HepG2 (cell line): ENCODE measurements around the gene SH3GL1. TPM values are rescaled to one million over a fixed set of nuclear protein-coding genes. Genes with fewer than 3 reads are reported as not detected.
A peak's percentile ranks its signal among the peaks of the same experiment; 100 is the strongest.

Experiments used
- AHDC1 ChIP-seq: sonication (generic); formaldehyde crosslinking; IDR thresholded peaks from 2 replicates; pipeline ENCODE4 v1.5.1; 2020; ENCODE audit warnings: mild to moderate bottlenecking, missing genetic modification reagents, borderline replicate concordance
- CSRNP1 ChIP-seq: sonication (generic); formaldehyde crosslinking; IDR thresholded peaks from 2 replicates; pipeline ENCODE4 v1.8.1; 2023; ENCODE audit warnings: mild to moderate bottlenecking, missing genetic modification reagents
- DMTF1 ChIP-seq: sonication (generic); formaldehyde crosslinking; IDR thresholded peaks from 2 replicates; pipeline ENCODE4 v1.4.0; 2020; ENCODE audit warnings: mild to moderate bottlenecking, missing genetic modification reagents
- EED ChIP-seq: sonication (generic); formaldehyde crosslinking; IDR thresholded peaks from 2 replicates; pipeline ENCODE4 v1.5.0; 2020; ENCODE audit warnings: mild to moderate bottlenecking, missing genetic modification reagents
- FLYWCH1 ChIP-seq: sonication (generic); formaldehyde crosslinking; IDR thresholded peaks from 2 replicates; pipeline ENCODE4 v1.8.1; 2023; ENCODE audit warnings: mild to moderate bottlenecking, missing genetic modification reagents
- FOXK2 ChIP-seq: fragments of 450-650 bp; IDR thresholded peaks from 2 replicates; pipeline ENCODE4 v1.6.1; 2016
- HNRNPK ChIP-seq: fragments of 200-400 bp; formaldehyde crosslinking; IDR thresholded peaks from 2 replicates; pipeline ENCODE4 v1.6.1; 2018; ENCODE audit warnings: low read length, low read depth, moderate library complexity, mild to moderate bottlenecking; ENCODE audit not compliant: poor library complexity, severe bottlenecking
- JDP2 ChIP-seq: sonication (generic); formaldehyde crosslinking; IDR thresholded peaks from 2 replicates; pipeline ENCODE4 v1.8.1; 2022; ENCODE audit warnings: missing genetic modification reagents, borderline replicate concordance
- KDM4B ChIP-seq: sonication (generic); formaldehyde crosslinking; IDR thresholded peaks from 2 replicates; pipeline ENCODE4 v1.4.0; 2020; ENCODE audit warnings: missing genetic modification reagents
- PLRG1 ChIP-seq: fragments of 450-650 bp; conservative IDR thresholded peaks from 2 replicates; pipeline ENCODE4 v1.6.1; 2016
- RBM22 ChIP-seq: fragments of 200-400 bp; formaldehyde crosslinking; optimal IDR thresholded peaks from 2 replicates; pipeline ENCODE3; 2017; ENCODE audit warnings: mild to moderate bottlenecking, low read length, moderate library complexity
- SP140L ChIP-seq: sonication (generic); formaldehyde crosslinking; IDR thresholded peaks from 2 replicates; pipeline ENCODE4 v1.4.0; 2020; ENCODE audit warnings: missing genetic modification reagents, borderline replicate concordance
- SSRP1 ChIP-seq: IDR thresholded peaks from 2 replicates; pipeline ENCODE4 v1.6.1; 2016; ENCODE audit warnings: control low read depth
- ZBTB33 ChIP-seq: sonication (generic); formaldehyde crosslinking; IDR thresholded peaks from 2 replicates; pipeline ENCODE4 v1.4.0; 2020; ENCODE audit warnings: missing genetic modification reagents
- ZFX ChIP-seq: sonication (generic); formaldehyde crosslinking; IDR thresholded peaks from 2 replicates; pipeline ENCODE4 v1.4.0; 2020; ENCODE audit warnings: mild to moderate bottlenecking, low read depth, missing genetic modification reagents, moderate library complexity
- ZNF572 ChIP-seq: sonication (generic); formaldehyde crosslinking; IDR thresholded peaks from 2 replicates; pipeline ENCODE4 v1.5.1; 2020; ENCODE audit warnings: mild to moderate bottlenecking, missing genetic modification reagents
- ZNF660 ChIP-seq: sonication (generic); formaldehyde crosslinking; IDR thresholded peaks from 2 replicates; pipeline ENCODE4 v1.5.1; 2020; ENCODE audit warnings: mild to moderate bottlenecking, low read depth, missing genetic modification reagents, borderline replicate concordance
- ZSCAN31 ChIP-seq: sonication (generic); formaldehyde crosslinking; IDR thresholded peaks from 2 replicates; pipeline ENCODE4 v1.5.0; 2020; ENCODE audit warnings: low read depth, mild to moderate bottlenecking, missing genetic modification reagents
- polyA plus RNA-seq, 8 experiments: library from polyadenylated mRNA; depleted of rRNA in 3 of 8; stranded (reverse) in 7 of 8; unstranded in 1 of 8; fragments of >200 nt; fragmentation: Illumina TruSeq in 4 of 8; extraction: Trizol in 4 of 8; gene quantifications; 2 replicates each; pipeline versions ENCODE4 v1.2.1 to v1.2.3, GENCODE V29; 2011 to 2016; ENCODE audit warnings: low read depth in 4 of 8, missing spikeins in 1 of 8, mixed read lengths in 1 of 8; ENCODE audit not compliant: insufficient read depth in 1 of 8
- total RNA-seq, 5 experiments: library from RNA; depleted of rRNA; stranded (reverse); fragments of >200 nt; fragmentation: Illumina TruSeq; extraction: Trizol; gene quantifications; 2 replicates each; pipeline ENCODE4 v1.2.3, GENCODE V29; 2016; ENCODE audit warnings: low read depth in 1 of 5

The SH3GL1 gene
- total and polyA plus RNA-seq, 2 of the 13 experiments (the other 11 are each of a cell fraction or from before 2014, with no cell fraction given), result 33.0 to 45.1 TPM

GRCh38 chr19:4374498-4375163 is 25.7 kb downstream of the SH3GL1 start (continued):
- TF ChIP-seq AHDC1 (CRISPR knock-in tag) (0 out of 2 replicates have a peak, but pooled peaks have one; percentile 60), FOXK2 (no peak), ZBTB33 (CRISPR knock-in tag) (peak; percentile 88), ZNF660 (CRISPR knock-in tag) (no peak), HNRNPK (no peak), SSRP1 (CRISPR knock-in tag) (no peak; the same call in 1 of the 2 replicates), EED (CRISPR knock-in tag) (no peak), ZFX (CRISPR knock-in tag) (peak; percentile 92), PLRG1 (no peak), SP140L (CRISPR knock-in tag) (no peak), DMTF1 (peak; percentile 62; the same call in 1 of the 2 replicates), ZNF572 (CRISPR knock-in tag) (peak; percentile 93; the same call in 1 of the 2 replicates), FLYWCH1 (no peak), CSRNP1 (CRISPR knock-in tag) (peak; percentile 76; the same call in 1 of the 2 replicates), KDM4B (CRISPR knock-in tag) (peak; percentile 50; the same call in 1 of the 2 replicates), RBM22 (peak; percentile 1), JDP2 (no peak), ZSCAN31 (CRISPR knock-in tag) (0 out of 2 replicates have a peak, but pooled peaks have one; percentile 38)
